IMR-90 (cell line): Measurements from ENCODE around the gene PUS3. TPM values are rescaled to one million over a fixed set of nuclear protein-coding genes. Genes with fewer than 3 reads are reported as not detected.

Experiments used
- ATAC-seq: fragments of 200-7000 bp; cut with Tn5 transposase; 2 replicates; pipeline ENCODE4 v1.9.1; 2020; ENCODE audit warnings: low read depth, mild to moderate bottlenecking, moderate library complexity
- BruUV-seq: library from RNA; stranded (reverse); fragments of 400-500 nt; replicated peaks from 2 replicates; lab custom pipeline; 2021; lab: Mats Ljungman, UMichigan
- CTCF ChIA-PET: fragments of 300-600 bp; formaldehyde crosslinking; extraction: SDS; loops from one replicate; lab custom pipeline; 2021; ENCODE audit warnings: antibody characterized with exemption; lab: Yijun Ruan, JAX
- POLR2A ChIA-PET: fragments of 300-600 bp; sonication (Branson Sonifier 250); formaldehyde crosslinking; loops from one replicate; lab custom pipeline; 2022; ENCODE audit warnings: antibody characterized with exemption; ENCODE audit not compliant: unreplicated experiment; lab: Charles Lee
- DNase-seq: peaks from one replicate; pipeline ENCODE4 v3.0.0; 2013
- H2AFZ ChIP-seq: replicated peaks from 2 replicates; pipeline ENCODE3; 2013; ENCODE audit warnings: low read length, mild to moderate bottlenecking; ENCODE audit not compliant: poor library complexity
- H2AK5ac ChIP-seq: 2 replicates; pipeline ENCODE4 v1.6.1; 2013; ENCODE audit warnings: low read depth, low read length, inconsistent platforms
- H2AK9ac ChIP-seq: replicated peaks from 2 replicates; pipeline ENCODE3; 2013; ENCODE audit warnings: mild to moderate bottlenecking, low read depth, low read length, moderate library complexity; ENCODE audit not compliant: poor library complexity
- H2BK120ac ChIP-seq: 2 replicates; pipeline ENCODE4 v1.6.1; 2013; ENCODE audit warnings: low read depth, low read length, inconsistent platforms
- H2BK15ac ChIP-seq: 3 replicates; pipeline ENCODE4 v1.6.1; 2013; ENCODE audit warnings: low read depth, low read length, inconsistent platforms
- H2BK20ac ChIP-seq: 2 replicates; pipeline ENCODE4 v1.6.1; 2013; ENCODE audit warnings: low read depth, mild to moderate bottlenecking, inconsistent platforms, low read length, moderate library complexity
- H2BK5ac ChIP-seq: 2 replicates; pipeline ENCODE4 v1.6.1; 2013; ENCODE audit warnings: mild to moderate bottlenecking, low read depth, low read length, inconsistent platforms; ENCODE audit not compliant: poor library complexity, severe bottlenecking
- H3K14ac ChIP-seq: replicated peaks from 2 replicates; pipeline ENCODE4 v1.6.1; 2013; ENCODE audit warnings: low read depth, low read length, inconsistent platforms
- H3K18ac ChIP-seq: 2 replicates; pipeline ENCODE4 v1.6.1; 2013; ENCODE audit warnings: low read depth, low read length, control low read depth
- H3K23ac ChIP-seq: 2 replicates; pipeline ENCODE4 v1.6.1; 2013; ENCODE audit warnings: low read depth, low read length, inconsistent platforms
- H3K27ac ChIP-seq: 2 replicates; pipeline ENCODE4 v1.5.1; 2013; ENCODE audit warnings: mild to moderate bottlenecking, control low read depth, low read length; ENCODE audit not compliant: insufficient read depth
- H3K27me3 ChIP-seq: 2 replicates; pipeline ENCODE4 v1.6.1; 2013; ENCODE audit warnings: low read length; ENCODE audit not compliant: control insufficient read depth, insufficient read depth
- H3K36me3 ChIP-seq: 2 replicates; pipeline ENCODE4 v1.6.1; 2013; ENCODE audit warnings: low read length, mixed read lengths; ENCODE audit not compliant: control insufficient read depth, insufficient read depth
- H3K4ac ChIP-seq: 2 replicates; pipeline ENCODE4 v1.6.1; 2013; ENCODE audit warnings: low read depth, low read length, inconsistent platforms
- H3K4me1 ChIP-seq: 2 replicates; pipeline ENCODE4 v1.6.1; 2013; ENCODE audit warnings: low read length, mixed read lengths; ENCODE audit not compliant: control insufficient read depth, insufficient read depth
- H3K4me2 ChIP-seq: 2 replicates; pipeline ENCODE4 v1.6.1; 2013; ENCODE audit warnings: low read depth, mild to moderate bottlenecking, control low read depth, low read length, moderate library complexity
- H3K4me3 ChIP-seq: 2 replicates; pipeline ENCODE4 v1.5.1; 2013; ENCODE audit warnings: low read depth, mild to moderate bottlenecking, control low read depth, low read length, moderate library complexity; ENCODE audit not compliant: insufficient read depth
- H3K56ac ChIP-seq: 2 replicates; pipeline ENCODE4 v1.6.1; 2013; ENCODE audit warnings: low read length, inconsistent platforms; ENCODE audit not compliant: insufficient read depth; ENCODE audit errors: extremely low read depth
- H3K79me1 ChIP-seq, 2 experiments: 2 replicates each; pipeline ENCODE4 v1.6.1; 2013; ENCODE audit warnings: low read length in 2 of 2, inconsistent platforms in 1 of 2, low read depth in 1 of 2
- H3K9ac ChIP-seq: 2 replicates; pipeline ENCODE4 v1.6.1; 2013; ENCODE audit warnings: low read depth, low read length, control low read depth
- H3K9me1 ChIP-seq: 2 replicates; pipeline ENCODE4 v1.6.1; 2013; ENCODE audit warnings: low read length, inconsistent platforms; ENCODE audit not compliant: insufficient read depth
- H3K9me3 ChIP-seq: 2 replicates; pipeline ENCODE4 v1.6.1; 2013; ENCODE audit warnings: low read length; ENCODE audit not compliant: control insufficient read depth, insufficient read depth
- H4K20me1 ChIP-seq: 2 replicates; pipeline ENCODE4 v1.6.1; 2013; ENCODE audit warnings: low read length, inconsistent platforms; ENCODE audit not compliant: insufficient read depth
- H4K5ac ChIP-seq: 2 replicates; pipeline ENCODE4 v1.6.1; 2013; ENCODE audit warnings: mild to moderate bottlenecking, low read depth, low read length, control low read depth
- H4K8ac ChIP-seq, 2 experiments: 2 replicates each; pipeline ENCODE4 v1.6.1; 2013; ENCODE audit warnings: low read depth in 2 of 2, low read length in 2 of 2, control low read depth in 1 of 2, inconsistent platforms in 1 of 2
- H4K91ac ChIP-seq: 2 replicates; pipeline ENCODE4 v1.6.1; 2013; ENCODE audit warnings: low read depth, low read length, inconsistent platforms; ENCODE audit not compliant: insufficient read depth
- BHLHE40 ChIP-seq: fragments of 150-350 bp; IDR thresholded peaks from 2 replicates; pipeline ENCODE4 v1.6.1; 2016; ENCODE audit warnings: mild to moderate bottlenecking, low read depth, low read length
- CEBPB ChIP-seq: IDR thresholded peaks from 2 replicates; pipeline ENCODE4 v1.6.1; 2012; ENCODE audit warnings: low read depth, low read length, improper control_type of control experiment
- CHD1 ChIP-seq: IDR thresholded peaks from 2 replicates; pipeline ENCODE4 v1.6.1; 2012; ENCODE audit warnings: low read depth, low read length, improper control_type of control experiment
- FOS ChIP-seq: fragments of 150-350 bp; IDR thresholded peaks from 2 replicates; pipeline ENCODE4 v1.6.1; 2016; ENCODE audit warnings: low read depth, low read length
- MAFK ChIP-seq: IDR thresholded peaks from 2 replicates; pipeline ENCODE4 v1.6.1; 2012; ENCODE audit warnings: low read depth, low read length, improper control_type of control experiment
- MXI1 ChIP-seq: IDR thresholded peaks from 2 replicates; pipeline ENCODE4 v1.6.1; 2012; ENCODE audit warnings: low read depth, mild to moderate bottlenecking, low read length, moderate library complexity, borderline replicate concordance
- NFE2L2 ChIP-seq: fragments of 150-350 bp; IDR thresholded peaks from 2 replicates; pipeline ENCODE4 v1.6.1; 2016; ENCODE audit warnings: low read depth, mild to moderate bottlenecking, low read length
- POLR2A ChIP-seq: IDR thresholded peaks from 2 replicates; pipeline ENCODE4 v1.6.1; 2012; ENCODE audit warnings: mild to moderate bottlenecking, low read depth, low read length
- RAD21 ChIP-seq: IDR thresholded peaks from 2 replicates; pipeline ENCODE4 v1.6.1; 2012; ENCODE audit warnings: low read length, improper control_type of control experiment
- RCOR1 ChIP-seq: IDR thresholded peaks from 2 replicates; pipeline ENCODE4 v1.6.1; 2012; ENCODE audit warnings: mild to moderate bottlenecking, low read length, improper control_type of control experiment; ENCODE audit not compliant: insufficient replicate concordance
- RFX5 ChIP-seq: IDR thresholded peaks from 2 replicates; pipeline ENCODE4 v1.8.0; 2012; ENCODE audit warnings: low read depth, mild to moderate bottlenecking, low read length, moderate library complexity
- SMC3 ChIP-seq: fragments of 150-350 bp; IDR thresholded peaks from 2 replicates; pipeline ENCODE4 v1.6.1; 2016; ENCODE audit warnings: low read depth, mild to moderate bottlenecking, antibody characterized with exemption, low read length, moderate library complexity
- WGBS, 2 experiments: methylation state at CpG; one replicate each; pipeline versions ENCODE4 v1.1.5 to v1.1.7; 2013; ENCODE audit warnings: missing lambda C conversion rate in 2 of 2; ENCODE audit not compliant: insufficient read length in 1 of 2; ENCODE audit errors: extremely low coverage in 2 of 2; 5-methylcytosine and 5-hydroxymethylcytosine counted together
- dilution Hi-C: fragments of 300-500 bp; cut with HindIII; formaldehyde crosslinking; loops from one replicate; pipeline ENCODE4 v1.14.3; 2018; ENCODE audit warnings: low sequenced_read_pairs; ENCODE audit not compliant: unreplicated experiment
- in situ Hi-C: fragments of 300-500 bp; cut with MboI; formaldehyde crosslinking; loops from 3 replicates; pipeline ENCODE4 v1.14.3; 2019; ENCODE audit warnings: low sequenced_read_pairs, inconsistent platforms, mixed read lengths
- intact Hi-C: fragments of 100-400 bp; cut with micrococcal nuclease; formaldehyde crosslinking; loops from 2 replicates; pipeline ENCODE4 v1.10.0; 2022
- polyA plus RNA-seq, 3 experiments: library from polyadenylated mRNA; depleted of rRNA; stranded (reverse); fragments of >200 nt; gene quantifications; 2 replicates each; pipeline ENCODE4 v1.2.3, GENCODE V29; 2012; ENCODE audit warnings: low replicate concordance in 1 of 3
- total RNA-seq: library from RNA; depleted of rRNA; stranded (reverse); fragments of >200 nt; gene quantifications from 2 replicates; pipeline ENCODE4 v1.2.3, GENCODE V29; 2012
- TF ChIP-seq, protein P1 (sequence below): fragments of 150-350 bp; IDR thresholded peaks from 2 replicates; pipeline ENCODE4 v1.6.1; 2017; ENCODE audit warnings: mild to moderate bottlenecking, antibody characterized with exemption, low read length, low read depth
- TF ChIP-seq, protein P2 (sequence below): conservative IDR thresholded peaks from 2 replicates; pipeline ENCODE4 v1.5.1; 2012; ENCODE audit warnings: mild to moderate bottlenecking, low read depth, low read length, improper control_type of control experiment
- TF ChIP-seq, protein P3 (sequence below): fragments of 150-350 bp; IDR thresholded peaks from 2 replicates; pipeline ENCODE4 v1.6.1; 2016; ENCODE audit warnings: low read depth, mild to moderate bottlenecking, low read length, moderate library complexity, borderline replicate concordance

PUS3 gene
- total and polyA plus RNA-seq, 2 of the 4 experiments (the other 2 are of a cell fraction), result 6.1 to 11.7 TPM

DNA sequence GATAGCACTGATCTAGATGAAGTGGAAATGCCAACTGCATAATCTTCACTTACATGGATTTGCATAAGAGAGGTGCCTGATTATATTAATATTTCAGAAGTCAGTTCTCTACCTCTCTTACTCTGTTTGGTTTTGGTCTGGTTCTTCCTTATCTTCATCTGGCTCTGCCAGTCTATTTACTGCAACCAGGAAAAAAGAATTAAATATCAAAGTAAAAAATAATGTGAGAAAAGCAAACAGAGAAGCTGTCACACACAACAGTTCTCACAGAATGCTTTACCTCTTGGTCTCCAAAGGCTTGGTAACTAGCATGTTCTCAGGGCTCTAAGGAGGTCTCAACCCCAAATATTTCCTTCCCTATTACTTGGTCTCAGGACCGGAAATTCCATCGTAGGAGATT, 49.6 kb upstream of the PUS3 start:
- Histone ChIP-seq H4K8ac (no peak overlapping the region), H2BK20ac (no peak overlapping the region), H2AFZ (no peak overlapping the region), H3K27me3 (peaks cover 4% of the 10 kb centered on the region), H3K18ac (no peak overlapping the region), H3K9ac (no peak overlapping the region), H3K36me3 (no peaks in the 10 kb centered on the region), H4K20me1 (no peaks in the 10 kb centered on the region), H3K9me1 (no peaks in the 10 kb centered on the region), H3K4me3 (no peak overlapping the region), H4K91ac (no peak overlapping the region), H3K9me3 (no peaks in the 10 kb centered on the region), H2BK120ac (no peak overlapping the region), H3K14ac (no peak overlapping the region), H3K27ac (no peak overlapping the region), H2BK15ac (no peak overlapping the region), H3K4me1 (no peaks in the 10 kb centered on the region), H2AK5ac (no peak overlapping the region), H2BK5ac (no peak overlapping the region), H3K4me2 (no peak overlapping the region), H3K56ac (no peak overlapping the region), H3K23ac (no peak overlapping the region), H4K5ac (no peak overlapping the region), H3K79me1 (no peaks in the 10 kb centered on the region), H3K4ac (no peak overlapping the region), H2AK9ac (no peak overlapping the region)
- intact Hi-C loops (no loop called here), in situ Hi-C loops (no loop called here), dilution Hi-C loops (no loop called here)
- POLR2A ChIA-PET, result no interaction called here
- no TSS peak for BruUV-seq
- TF ChIP-seq SMC3, result no peak
- TF ChIP-seq MXI1, result no peak
- TF ChIP-seq, protein P1, sequence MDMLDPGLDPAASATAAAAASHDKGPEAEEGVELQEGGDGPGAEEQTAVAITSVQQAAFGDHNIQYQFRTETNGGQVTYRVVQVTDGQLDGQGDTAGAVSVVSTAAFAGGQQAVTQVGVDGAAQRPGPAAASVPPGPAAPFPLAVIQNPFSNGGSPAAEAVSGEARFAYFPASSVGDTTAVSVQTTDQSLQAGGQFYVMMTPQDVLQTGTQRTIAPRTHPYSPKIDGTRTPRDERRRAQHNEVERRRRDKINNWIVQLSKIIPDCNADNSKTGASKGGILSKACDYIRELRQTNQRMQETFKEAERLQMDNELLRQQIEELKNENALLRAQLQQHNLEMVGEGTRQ, result no peak
- TF ChIP-seq NFE2L2, result no peak
- no peak for TF ChIP-seq BHLHE40
- no peak for TF ChIP-seq RFX5
- TF ChIP-seq, protein P2, sequence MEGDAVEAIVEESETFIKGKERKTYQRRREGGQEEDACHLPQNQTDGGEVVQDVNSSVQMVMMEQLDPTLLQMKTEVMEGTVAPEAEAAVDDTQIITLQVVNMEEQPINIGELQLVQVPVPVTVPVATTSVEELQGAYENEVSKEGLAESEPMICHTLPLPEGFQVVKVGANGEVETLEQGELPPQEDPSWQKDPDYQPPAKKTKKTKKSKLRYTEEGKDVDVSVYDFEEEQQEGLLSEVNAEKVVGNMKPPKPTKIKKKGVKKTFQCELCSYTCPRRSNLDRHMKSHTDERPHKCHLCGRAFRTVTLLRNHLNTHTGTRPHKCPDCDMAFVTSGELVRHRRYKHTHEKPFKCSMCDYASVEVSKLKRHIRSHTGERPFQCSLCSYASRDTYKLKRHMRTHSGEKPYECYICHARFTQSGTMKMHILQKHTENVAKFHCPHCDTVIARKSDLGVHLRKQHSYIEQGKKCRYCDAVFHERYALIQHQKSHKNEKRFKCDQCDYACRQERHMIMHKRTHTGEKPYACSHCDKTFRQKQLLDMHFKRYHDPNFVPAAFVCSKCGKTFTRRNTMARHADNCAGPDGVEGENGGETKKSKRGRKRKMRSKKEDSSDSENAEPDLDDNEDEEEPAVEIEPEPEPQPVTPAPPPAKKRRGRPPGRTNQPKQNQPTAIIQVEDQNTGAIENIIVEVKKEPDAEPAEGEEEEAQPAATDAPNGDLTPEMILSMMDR, result no peak
- no peak for TF ChIP-seq CHD1
- TF ChIP-seq FOS, result no peak
- no peak for TF ChIP-seq RCOR1
- no peak for TF ChIP-seq POLR2A
- no peak for TF ChIP-seq CEBPB
- no peak for TF ChIP-seq RAD21
- no peak for TF ChIP-seq MAFK
- TF ChIP-seq, protein P3, sequence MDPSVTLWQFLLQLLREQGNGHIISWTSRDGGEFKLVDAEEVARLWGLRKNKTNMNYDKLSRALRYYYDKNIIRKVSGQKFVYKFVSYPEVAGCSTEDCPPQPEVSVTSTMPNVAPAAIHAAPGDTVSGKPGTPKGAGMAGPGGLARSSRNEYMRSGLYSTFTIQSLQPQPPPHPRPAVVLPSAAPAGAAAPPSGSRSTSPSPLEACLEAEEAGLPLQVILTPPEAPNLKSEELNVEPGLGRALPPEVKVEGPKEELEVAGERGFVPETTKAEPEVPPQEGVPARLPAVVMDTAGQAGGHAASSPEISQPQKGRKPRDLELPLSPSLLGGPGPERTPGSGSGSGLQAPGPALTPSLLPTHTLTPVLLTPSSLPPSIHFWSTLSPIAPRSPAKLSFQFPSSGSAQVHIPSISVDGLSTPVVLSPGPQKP, result no peak
- CTCF ChIA-PET, result no interaction called here
- no peak for DNase-seq
- WGBS, 2 experiments, result no CpG with 5 or more reads among the region's 2 CpGs
- ATAC-seq, result no peak
